IMR-90 (cell line): ENCODE results near the gene MRGPRF. TPM values are rescaled to one million over a fixed set of nuclear protein-coding genes. Genes with fewer than 3 reads are reported as not detected.

ENCODE experiments used
- ATAC-seq: fragments of 200-7000 bp; cut with Tn5 transposase; 2 replicates; pipeline ENCODE4 v1.9.1; 2020; ENCODE audit warnings: low read depth, mild to moderate bottlenecking, moderate library complexity
- BruUV-seq: library from RNA; stranded (reverse); fragments of 400-500 nt; replicated peaks from 2 replicates; lab custom pipeline; 2021; lab: Mats Ljungman, UMichigan
- CTCF ChIA-PET: fragments of 300-600 bp; formaldehyde crosslinking; extraction: SDS; loops from one replicate; lab custom pipeline; 2021; ENCODE audit warnings: antibody characterized with exemption; lab: Yijun Ruan, JAX
- POLR2A ChIA-PET: fragments of 300-600 bp; sonication (Branson Sonifier 250); formaldehyde crosslinking; loops from one replicate; lab custom pipeline; 2022; ENCODE audit warnings: antibody characterized with exemption; ENCODE audit not compliant: unreplicated experiment; lab: Charles Lee
- DNase-seq: peaks from one replicate; pipeline ENCODE4 v3.0.0; 2013
- H2AFZ ChIP-seq: replicated peaks from 2 replicates; pipeline ENCODE3; 2013; ENCODE audit warnings: low read length, mild to moderate bottlenecking; ENCODE audit not compliant: poor library complexity
- H2AK5ac ChIP-seq: 2 replicates; pipeline ENCODE4 v1.6.1; 2013; ENCODE audit warnings: low read depth, low read length, inconsistent platforms
- H2AK9ac ChIP-seq: replicated peaks from 2 replicates; pipeline ENCODE3; 2013; ENCODE audit warnings: mild to moderate bottlenecking, low read depth, low read length, moderate library complexity; ENCODE audit not compliant: poor library complexity
- H2BK120ac ChIP-seq: 2 replicates; pipeline ENCODE4 v1.6.1; 2013; ENCODE audit warnings: low read depth, low read length, inconsistent platforms
- H2BK15ac ChIP-seq: 3 replicates; pipeline ENCODE4 v1.6.1; 2013; ENCODE audit warnings: low read depth, low read length, inconsistent platforms
- H2BK20ac ChIP-seq: 2 replicates; pipeline ENCODE4 v1.6.1; 2013; ENCODE audit warnings: low read depth, mild to moderate bottlenecking, inconsistent platforms, low read length, moderate library complexity
- H2BK5ac ChIP-seq: 2 replicates; pipeline ENCODE4 v1.6.1; 2013; ENCODE audit warnings: mild to moderate bottlenecking, low read depth, low read length, inconsistent platforms; ENCODE audit not compliant: poor library complexity, severe bottlenecking
- H3K14ac ChIP-seq: replicated peaks from 2 replicates; pipeline ENCODE4 v1.6.1; 2013; ENCODE audit warnings: low read depth, low read length, inconsistent platforms
- H3K18ac ChIP-seq: 2 replicates; pipeline ENCODE4 v1.6.1; 2013; ENCODE audit warnings: low read depth, low read length, control low read depth
- H3K23ac ChIP-seq: 2 replicates; pipeline ENCODE4 v1.6.1; 2013; ENCODE audit warnings: low read depth, low read length, inconsistent platforms
- H3K27ac ChIP-seq: 2 replicates; pipeline ENCODE4 v1.5.1; 2013; ENCODE audit warnings: mild to moderate bottlenecking, control low read depth, low read length; ENCODE audit not compliant: insufficient read depth
- H3K27me3 ChIP-seq: 2 replicates; pipeline ENCODE4 v1.6.1; 2013; ENCODE audit warnings: low read length; ENCODE audit not compliant: control insufficient read depth, insufficient read depth
- H3K36me3 ChIP-seq: 2 replicates; pipeline ENCODE4 v1.6.1; 2013; ENCODE audit warnings: low read length, mixed read lengths; ENCODE audit not compliant: control insufficient read depth, insufficient read depth
- H3K4ac ChIP-seq: 2 replicates; pipeline ENCODE4 v1.6.1; 2013; ENCODE audit warnings: low read depth, low read length, inconsistent platforms
- H3K4me1 ChIP-seq: 2 replicates; pipeline ENCODE4 v1.6.1; 2013; ENCODE audit warnings: low read length, mixed read lengths; ENCODE audit not compliant: control insufficient read depth, insufficient read depth
- H3K4me2 ChIP-seq: 2 replicates; pipeline ENCODE4 v1.6.1; 2013; ENCODE audit warnings: low read depth, mild to moderate bottlenecking, control low read depth, low read length, moderate library complexity
- H3K4me3 ChIP-seq: 2 replicates; pipeline ENCODE4 v1.5.1; 2013; ENCODE audit warnings: low read depth, mild to moderate bottlenecking, control low read depth, low read length, moderate library complexity; ENCODE audit not compliant: insufficient read depth
- H3K56ac ChIP-seq: 2 replicates; pipeline ENCODE4 v1.6.1; 2013; ENCODE audit warnings: low read length, inconsistent platforms; ENCODE audit not compliant: insufficient read depth; ENCODE audit errors: extremely low read depth
- H3K79me1 ChIP-seq, 2 experiments: 2 replicates each; pipeline ENCODE4 v1.6.1; 2013; ENCODE audit warnings: low read length in 2 of 2, inconsistent platforms in 1 of 2, low read depth in 1 of 2
- H3K9ac ChIP-seq: 2 replicates; pipeline ENCODE4 v1.6.1; 2013; ENCODE audit warnings: low read depth, low read length, control low read depth
- H3K9me1 ChIP-seq: 2 replicates; pipeline ENCODE4 v1.6.1; 2013; ENCODE audit warnings: low read length, inconsistent platforms; ENCODE audit not compliant: insufficient read depth
- H3K9me3 ChIP-seq: 2 replicates; pipeline ENCODE4 v1.6.1; 2013; ENCODE audit warnings: low read length; ENCODE audit not compliant: control insufficient read depth, insufficient read depth
- H4K20me1 ChIP-seq: 2 replicates; pipeline ENCODE4 v1.6.1; 2013; ENCODE audit warnings: low read length, inconsistent platforms; ENCODE audit not compliant: insufficient read depth
- H4K5ac ChIP-seq: 2 replicates; pipeline ENCODE4 v1.6.1; 2013; ENCODE audit warnings: mild to moderate bottlenecking, low read depth, low read length, control low read depth
- H4K8ac ChIP-seq, 2 experiments: 2 replicates each; pipeline ENCODE4 v1.6.1; 2013; ENCODE audit warnings: low read depth in 2 of 2, low read length in 2 of 2, control low read depth in 1 of 2, inconsistent platforms in 1 of 2
- H4K91ac ChIP-seq: 2 replicates; pipeline ENCODE4 v1.6.1; 2013; ENCODE audit warnings: low read depth, low read length, inconsistent platforms; ENCODE audit not compliant: insufficient read depth
- BHLHE40 ChIP-seq: fragments of 150-350 bp; IDR thresholded peaks from 2 replicates; pipeline ENCODE4 v1.6.1; 2016; ENCODE audit warnings: mild to moderate bottlenecking, low read depth, low read length
- CHD1 ChIP-seq: IDR thresholded peaks from 2 replicates; pipeline ENCODE4 v1.6.1; 2012; ENCODE audit warnings: low read depth, low read length, improper control_type of control experiment
- ELK1 ChIP-seq: fragments of 150-350 bp; IDR thresholded peaks from 2 replicates; pipeline ENCODE4 v1.6.1; 2016; ENCODE audit warnings: low read depth, mild to moderate bottlenecking, low read length, moderate library complexity, borderline replicate concordance
- FOS ChIP-seq: fragments of 150-350 bp; IDR thresholded peaks from 2 replicates; pipeline ENCODE4 v1.6.1; 2016; ENCODE audit warnings: low read depth, low read length
- MAFK ChIP-seq: IDR thresholded peaks from 2 replicates; pipeline ENCODE4 v1.6.1; 2012; ENCODE audit warnings: low read depth, low read length, improper control_type of control experiment
- MXI1 ChIP-seq: IDR thresholded peaks from 2 replicates; pipeline ENCODE4 v1.6.1; 2012; ENCODE audit warnings: low read depth, mild to moderate bottlenecking, low read length, moderate library complexity, borderline replicate concordance
- NFE2L2 ChIP-seq: fragments of 150-350 bp; IDR thresholded peaks from 2 replicates; pipeline ENCODE4 v1.6.1; 2016; ENCODE audit warnings: low read depth, mild to moderate bottlenecking, low read length
- POLR2A ChIP-seq: IDR thresholded peaks from 2 replicates; pipeline ENCODE4 v1.6.1; 2012; ENCODE audit warnings: mild to moderate bottlenecking, low read depth, low read length
- RCOR1 ChIP-seq: IDR thresholded peaks from 2 replicates; pipeline ENCODE4 v1.6.1; 2012; ENCODE audit warnings: mild to moderate bottlenecking, low read length, improper control_type of control experiment; ENCODE audit not compliant: insufficient replicate concordance
- RFX5 ChIP-seq: IDR thresholded peaks from 2 replicates; pipeline ENCODE4 v1.8.0; 2012; ENCODE audit warnings: low read depth, mild to moderate bottlenecking, low read length, moderate library complexity
- SMC3 ChIP-seq: fragments of 150-350 bp; IDR thresholded peaks from 2 replicates; pipeline ENCODE4 v1.6.1; 2016; ENCODE audit warnings: low read depth, mild to moderate bottlenecking, antibody characterized with exemption, low read length, moderate library complexity
- USF2 ChIP-seq: fragments of 150-350 bp; IDR thresholded peaks from 2 replicates; pipeline ENCODE4 v1.6.1; 2017; ENCODE audit warnings: mild to moderate bottlenecking, antibody characterized with exemption, low read length, low read depth
- WGBS, 2 experiments: methylation state at CpG; one replicate each; pipeline versions ENCODE4 v1.1.5 to v1.1.7; 2013; ENCODE audit warnings: missing lambda C conversion rate in 2 of 2; ENCODE audit not compliant: insufficient read length in 1 of 2; ENCODE audit errors: extremely low coverage in 2 of 2; 5-methylcytosine and 5-hydroxymethylcytosine counted together
- dilution Hi-C: fragments of 300-500 bp; cut with HindIII; formaldehyde crosslinking; loops from one replicate; pipeline ENCODE4 v1.14.3; 2018; ENCODE audit warnings: low sequenced_read_pairs; ENCODE audit not compliant: unreplicated experiment
- in situ Hi-C: fragments of 300-500 bp; cut with MboI; formaldehyde crosslinking; loops from 3 replicates; pipeline ENCODE4 v1.14.3; 2019; ENCODE audit warnings: low sequenced_read_pairs, inconsistent platforms, mixed read lengths
- intact Hi-C: fragments of 100-400 bp; cut with micrococcal nuclease; formaldehyde crosslinking; loops from 2 replicates; pipeline ENCODE4 v1.10.0; 2022
- polyA plus RNA-seq, 3 experiments: library from polyadenylated mRNA; depleted of rRNA; stranded (reverse); fragments of >200 nt; gene quantifications; 2 replicates each; pipeline ENCODE4 v1.2.3, GENCODE V29; 2012; ENCODE audit warnings: low replicate concordance in 1 of 3
- total RNA-seq: library from RNA; depleted of rRNA; stranded (reverse); fragments of >200 nt; gene quantifications from 2 replicates; pipeline ENCODE4 v1.2.3, GENCODE V29; 2012

The MRGPRF gene
- total and polyA plus RNA-seq, 2 of the 4 experiments (the other 2 are of a cell fraction): 6.3 to 28.8 TPM

- Histone ChIP-seq H3K9ac (no peak overlapping the region), H3K4ac (no peak overlapping the region), H4K20me1 (peaks cover 43% of the 10 kb centered on the region), H3K4me2 (no peak overlapping the region), H3K23ac (no peak overlapping the region), H4K5ac (no peak overlapping the region), H3K56ac (no peak overlapping the region), H2AK5ac (no peak overlapping the region), H3K14ac (no peak overlapping the region), H3K9me1 (0 out of 2 replicates have a peak, but pooled peaks cover 3% of the 10 kb centered on the region), H2BK5ac (no peak overlapping the region), H4K8ac (no peak overlapping the region), H3K27ac (no peak overlapping the region), H3K36me3 (peaks cover 33% of the 10 kb centered on the region), H2BK15ac (no peak overlapping the region), H4K91ac (no peak overlapping the region), H2AK9ac (peak overlapping the region; percentile 72), H3K79me1 (peaks cover 6 to 65% of the 10 kb centered on the region in 2 experiments), H2BK120ac (no peak overlapping the region), H2AFZ (no peak overlapping the region), H3K27me3 (no peaks in the 10 kb centered on the region), H3K4me1 (peaks cover 5% of the 10 kb centered on the region), H3K4me3 (no peak overlapping the region), H2BK20ac (no peak overlapping the region), H3K18ac (no peak overlapping the region), H3K9me3 (no peaks in the 10 kb centered on the region)
- CTCF ChIA-PET: no interaction called here
- WGBS, 2 experiments: 94% methylated on average over 23 of the region's 31 CpGs; no CpG with 5 or more reads in 1 of the 2 experiments
- POLR2A ChIA-PET: no interaction called here
- dilution Hi-C loops: no loop called here
- DNase-seq: no peak
- no TSS peak for BruUV-seq
- TF ChIP-seq RCOR1 (no peak), NFE2L2 (no peak), CHD1 (no peak), POLR2A (no peak), BHLHE40 (no peak), ELK1 (no peak), MXI1 (no peak), SMC3 (no peak), USF2 (no peak), MAFK (no peak), FOS (no peak), RFX5 (no peak)
- intact Hi-C loops: no loop called here
- ATAC-seq: no peak
- in situ Hi-C loops: no loop called here
Observed at GRCh38 chr11:69054397-69055211, 41.6 kb upstream of the MRGPRF start.
